Hepatocyte (in vitro differentiated cells): ENCODE results near the gene CFAP65. TPM values are rescaled to one million over a fixed set of nuclear protein-coding genes. Genes with fewer than 3 reads are reported as not detected.

Experiments
- DNase-seq: peaks from one replicate; pipeline ENCODE4 v3.0.0-alpha.2; 2016; ENCODE audit warnings: low spot score
- H2AFZ ChIP-seq: fragments of 200-600 bp; sonication (generic); 2 replicates; pipeline ENCODE4 v1.6.0; 2016; ENCODE audit warnings: antibody characterized with exemption, mild to moderate bottlenecking
- H3K27ac ChIP-seq: fragments of 200-600 bp; sonication (generic); 2 replicates; pipeline ENCODE4 v1.5.1; 2016; ENCODE audit warnings: mild to moderate bottlenecking
- H3K27me3 ChIP-seq: fragments of 200-600 bp; sonication (generic); 2 replicates; pipeline ENCODE4 v1.6.1; 2016
- H3K36me3 ChIP-seq: fragments of 200-600 bp; sonication (generic); replicated peaks from 2 replicates; pipeline ENCODE4 v1.5.1; 2016; ENCODE audit warnings: low read depth; ENCODE audit not compliant: insufficient read depth
- H3K4me1 ChIP-seq: fragments of 200-600 bp; sonication (generic); 2 replicates; pipeline ENCODE4 v1.5.1; 2016; ENCODE audit warnings: mild to moderate bottlenecking, moderate library complexity; ENCODE audit not compliant: insufficient read depth
- H3K4me2 ChIP-seq: fragments of 200-600 bp; sonication (generic); 2 replicates; pipeline ENCODE4 v1.6.0; 2016
- H3K4me3 ChIP-seq: fragments of 200-600 bp; sonication (generic); 2 replicates; pipeline ENCODE4 v1.5.1; 2016; ENCODE audit warnings: mild to moderate bottlenecking
- H3K79me2 ChIP-seq: fragments of 200-600 bp; sonication (generic); 2 replicates; pipeline ENCODE4 v1.6.0; 2017; ENCODE audit warnings: mild to moderate bottlenecking
- H3K9me2 ChIP-seq: fragments of 200-600 bp; sonication (generic); replicated peaks from 2 replicates; pipeline ENCODE4 v1.6.0; 2017; ENCODE audit warnings: mild to moderate bottlenecking; ENCODE audit not compliant: insufficient read depth
- H3K9me3 ChIP-seq: fragments of 200-600 bp; sonication (generic); 2 replicates; pipeline ENCODE4 v1.5.1; 2016; ENCODE audit warnings: low read depth, mild to moderate bottlenecking
- H4K20me1 ChIP-seq: fragments of 200-600 bp; sonication (generic); 2 replicates; pipeline ENCODE4 v1.6.0; 2016; ENCODE audit warnings: mild to moderate bottlenecking; ENCODE audit not compliant: insufficient read depth, poor library complexity, severe bottlenecking
- EZH2 ChIP-seq: fragments of 200-600 bp; sonication (generic); IDR thresholded peaks from 2 replicates; pipeline ENCODE4 v1.6.1; 2016; ENCODE audit warnings: antibody characterized with exemption, mild to moderate bottlenecking, borderline replicate concordance
- EZH2phosphoT487 ChIP-seq: fragments of 200-600 bp; sonication (generic); IDR thresholded peaks from one replicate; pipeline ENCODE4 v1.6.1; 2018; ENCODE audit warnings: antibody characterized with exemption, mild to moderate bottlenecking, low read depth, moderate library complexity; ENCODE audit not compliant: unreplicated experiment, severe bottlenecking
- WGBS: methylation state at CpG from one replicate; pipeline ENCODE4 v1.1.6; 2016; ENCODE audit warnings: low lambda C conversion rate; ENCODE audit errors: missing lambda C conversion rate; 5-methylcytosine and 5-hydroxymethylcytosine counted together
- polyA plus RNA-seq: library from polyadenylated mRNA; unstranded; fragments of >200 nt; fragmentation: Nextera tagmentation; extraction: Ambion mirVana; gene quantifications from 2 replicates; pipeline ENCODE4 v1.2.1, GENCODE V29; 2016
- total RNA-seq: library from RNA; depleted of rRNA; stranded (reverse); fragments of >200 nt; gene quantifications from 2 replicates; pipeline ENCODE4 v1.2.3, GENCODE V29; 2014
- TF ChIP-seq, protein P1 (sequence below): fragments of 200-600 bp; sonication (generic); IDR thresholded peaks from 2 replicates; pipeline ENCODE4 v1.5.1; 2016; ENCODE audit warnings: antibody characterized with exemption, mild to moderate bottlenecking; ENCODE audit not compliant: poor library complexity

The CFAP65 gene
- total and polyA plus RNA-seq, 2 experiments from 2014 or later: 0.03 to 0.05 TPM

DNA sequence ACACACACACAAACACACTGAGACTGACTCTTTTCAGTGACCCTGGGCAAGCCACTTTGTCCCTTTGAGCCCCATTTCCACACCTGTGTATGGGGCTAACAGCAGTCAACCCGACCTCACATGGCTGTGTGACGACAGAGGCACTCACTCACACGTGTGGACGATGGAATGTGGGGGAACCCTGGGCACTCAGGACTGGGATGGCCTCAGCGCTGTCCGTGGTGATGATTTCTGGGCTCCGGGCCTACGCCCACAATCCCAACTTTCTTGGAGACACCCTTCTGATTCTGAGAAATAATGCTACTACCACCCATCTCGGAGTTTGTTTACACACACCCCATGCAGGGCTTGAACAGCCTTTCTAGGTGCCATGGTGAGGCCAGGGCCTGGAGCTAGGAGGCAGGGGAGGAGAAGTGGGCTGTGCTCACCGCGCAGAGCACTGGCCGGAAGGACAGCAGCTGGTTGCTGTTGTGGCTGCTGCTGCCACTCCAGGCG, 49.6 kb downstream of the CFAP65 start:
- Histone ChIP-seq H3K36me3 (no peaks in the 10 kb centered on the region), H3K79me2 (no peaks in the 10 kb centered on the region), H3K9me2 (no peaks in the 10 kb centered on the region), H4K20me1 (no peaks in the 10 kb centered on the region), H2AFZ (no peak overlapping the region), H3K4me3 (no peak overlapping the region), H3K4me2 (no peak overlapping the region), H3K27me3 (peaks cover 96% of the 10 kb centered on the region), H3K27ac (no peak overlapping the region), H3K9me3 (no peaks in the 10 kb centered on the region), H3K4me1 (peaks cover 12% of the 10 kb centered on the region)
- TF ChIP-seq EZH2phosphoT487 (no peak), EZH2 (peak; percentile 41)
- WGBS: 9% methylated on average over 13 of the region's 13 CpGs
- peak; percentile 53 for DNase-seq

DNA sequence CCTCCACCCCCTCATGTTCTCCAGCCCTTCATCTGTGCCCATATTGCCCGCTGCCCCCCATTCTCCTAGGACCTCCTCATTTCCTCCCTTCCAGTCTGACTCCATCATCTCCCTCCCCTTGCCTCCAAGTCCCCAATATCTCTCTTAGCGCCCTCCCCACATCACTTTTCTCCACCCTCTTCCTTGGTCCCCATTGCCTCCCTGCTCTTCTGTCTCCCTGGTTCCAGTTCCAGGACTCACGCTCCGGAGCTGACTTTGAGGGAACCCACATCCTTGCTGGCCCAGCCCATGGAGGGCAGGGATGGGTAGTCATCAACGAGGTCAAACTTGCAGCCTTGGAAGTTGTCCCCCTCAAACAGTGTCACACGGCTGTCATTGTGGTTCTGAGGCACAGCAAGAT, 50.7 kb downstream of the CFAP65 start:
- TF ChIP-seq EZH2phosphoT487: no peak
- TF ChIP-seq EZH2: no peak
- TF ChIP-seq, protein P1, sequence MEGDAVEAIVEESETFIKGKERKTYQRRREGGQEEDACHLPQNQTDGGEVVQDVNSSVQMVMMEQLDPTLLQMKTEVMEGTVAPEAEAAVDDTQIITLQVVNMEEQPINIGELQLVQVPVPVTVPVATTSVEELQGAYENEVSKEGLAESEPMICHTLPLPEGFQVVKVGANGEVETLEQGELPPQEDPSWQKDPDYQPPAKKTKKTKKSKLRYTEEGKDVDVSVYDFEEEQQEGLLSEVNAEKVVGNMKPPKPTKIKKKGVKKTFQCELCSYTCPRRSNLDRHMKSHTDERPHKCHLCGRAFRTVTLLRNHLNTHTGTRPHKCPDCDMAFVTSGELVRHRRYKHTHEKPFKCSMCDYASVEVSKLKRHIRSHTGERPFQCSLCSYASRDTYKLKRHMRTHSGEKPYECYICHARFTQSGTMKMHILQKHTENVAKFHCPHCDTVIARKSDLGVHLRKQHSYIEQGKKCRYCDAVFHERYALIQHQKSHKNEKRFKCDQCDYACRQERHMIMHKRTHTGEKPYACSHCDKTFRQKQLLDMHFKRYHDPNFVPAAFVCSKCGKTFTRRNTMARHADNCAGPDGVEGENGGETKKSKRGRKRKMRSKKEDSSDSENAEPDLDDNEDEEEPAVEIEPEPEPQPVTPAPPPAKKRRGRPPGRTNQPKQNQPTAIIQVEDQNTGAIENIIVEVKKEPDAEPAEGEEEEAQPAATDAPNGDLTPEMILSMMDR: no peak
- peaks cover 99% of the 10 kb centered on the region for H3K27me3 ChIP-seq
- no peaks in the 10 kb centered on the region for H3K9me3 ChIP-seq
- no peaks in the 10 kb centered on the region for H4K20me1 ChIP-seq
- 21% methylated on average over 5 of the region's 6 CpGs for WGBS
- no peak for DNase-seq
- no peaks in the 10 kb centered on the region for H3K36me3 ChIP-seq
- no peak overlapping the region for H3K27ac ChIP-seq
- no peak overlapping the region for H3K4me3 ChIP-seq
- peaks cover 12% of the 10 kb centered on the region for H3K4me1 ChIP-seq
- H3K9me2 ChIP-seq: no peaks in the 10 kb centered on the region
- no peak overlapping the region for H2AFZ ChIP-seq
- H3K4me2 ChIP-seq: no peak overlapping the region
- H3K79me2 ChIP-seq: no peaks in the 10 kb centered on the region

DNA sequence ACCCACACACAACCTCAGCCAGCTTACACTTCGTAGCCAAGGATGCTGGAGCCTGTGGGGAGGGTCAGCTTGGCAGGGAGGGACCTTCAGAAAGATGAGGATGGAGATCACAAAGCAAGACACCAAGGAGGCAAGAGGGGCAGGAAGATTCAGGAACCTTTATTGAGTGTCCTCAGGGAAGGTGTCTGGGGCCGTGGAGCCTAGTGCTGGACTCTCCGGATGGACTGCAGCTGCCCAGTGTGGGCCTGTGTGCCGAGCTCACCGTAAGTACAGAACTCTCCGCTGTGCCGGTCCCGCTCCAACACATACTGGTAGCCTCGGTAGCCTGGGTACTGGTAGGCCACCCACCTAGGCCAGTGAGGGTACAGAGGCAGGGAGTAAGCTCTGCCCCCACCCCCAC, 51.3 kb downstream of the CFAP65 start:
- no peak overlapping the region for H2AFZ ChIP-seq
- H3K4me1 ChIP-seq: peaks cover 14% of the 10 kb centered on the region
- H4K20me1 ChIP-seq: no peaks in the 10 kb centered on the region
- no peak overlapping the region for H3K4me3 ChIP-seq
- no peaks in the 10 kb centered on the region for H3K9me2 ChIP-seq
- no peaks in the 10 kb centered on the region for H3K79me2 ChIP-seq
- TF ChIP-seq EZH2phosphoT487 (no peak), EZH2 (no peak)
- TF ChIP-seq, protein P1: no peak
- H3K4me2 ChIP-seq: no peak overlapping the region
- H3K27me3 ChIP-seq: peaks cover 99% of the 10 kb centered on the region
- no peak for DNase-seq
- WGBS: 40% methylated on average over 9 of the region's 9 CpGs
- no peaks in the 10 kb centered on the region for H3K36me3 ChIP-seq
- no peaks in the 10 kb centered on the region for H3K9me3 ChIP-seq
- H3K27ac ChIP-seq: no peak overlapping the region

DNA sequence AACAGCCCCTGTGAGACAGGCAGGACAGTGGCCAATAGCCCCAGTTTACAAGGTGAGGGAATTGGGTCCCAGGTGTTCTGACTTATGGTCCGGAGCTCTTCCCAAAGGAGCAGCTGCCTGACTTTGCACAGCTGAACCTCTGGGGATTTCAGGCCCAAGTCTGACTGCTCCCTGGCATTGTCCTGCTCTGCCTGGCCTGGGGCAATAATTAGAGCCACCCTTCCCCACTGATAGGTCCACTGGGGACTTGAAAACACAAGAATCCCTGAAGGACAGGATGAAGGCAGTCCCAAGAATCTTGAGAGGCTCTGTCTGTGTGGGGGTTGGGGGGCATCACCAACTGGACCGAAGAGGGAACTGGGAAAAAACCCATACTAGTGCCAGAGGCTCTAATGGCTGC, 52.7 kb downstream of the CFAP65 start:
- Histone ChIP-seq H3K9me3 (no peaks in the 10 kb centered on the region), H3K36me3 (no peaks in the 10 kb centered on the region), H3K27me3 (peaks cover 100% of the 10 kb centered on the region), H2AFZ (no peak overlapping the region), H3K4me3 (no peak overlapping the region), H3K4me1 (peaks cover 18% of the 10 kb centered on the region), H4K20me1 (no peaks in the 10 kb centered on the region), H3K4me2 (no peak overlapping the region), H3K79me2 (no peaks in the 10 kb centered on the region), H3K9me2 (no peaks in the 10 kb centered on the region), H3K27ac (no peak overlapping the region)
- 61% methylated on average over 2 of the region's 2 CpGs for WGBS
- no peak for DNase-seq
- TF ChIP-seq, protein P1: no peak
- no peak for TF ChIP-seq EZH2phosphoT487
- TF ChIP-seq EZH2: no peak
